T-helper 2 cell treated with Interferon-gamma antibody and Interleukin-4, amounts not matched to agents 100 ng/mL and 5 ng/mL, for 36 hours (primary cell): ENCODE measurements around the gene SAE1. TPM values are rescaled to one million over a fixed set of nuclear protein-coding genes. Genes with fewer than 3 reads are reported as not detected.

Experiments used
- intact Hi-C: fragments of 100-400 bp; cut with micrococcal nuclease; formaldehyde crosslinking; loops from one replicate; pipeline ENCODE4 v1.15.1; 2023
- total RNA-seq: library from RNA; stranded (reverse); gene quantifications from 2 replicates; pipeline ENCODE4 v1.2.3, GENCODE V29; 2022

SAE1 gene
- total RNA-seq, 1 donor from 2014 or later, result 152 TPM

GRCh38 chr19:47105874-47106273 is 24.8 kb upstream of the SAE1 start:
- intact Hi-C loops, result no loop called here

- intact Hi-C loops, result loop anchor here (1.0 kb wide), 1 partner anchor 13 kb away; no protein-coding TSS in a partner anchor
These were observed 23.8 kb upstream of the SAE1 start for GRCh38 chr19:47106821-47107201.

- intact Hi-C loops, result loop anchor here (1.0 kb wide), 1 partner anchor 13 kb away; no protein-coding TSS in a partner anchor
These were observed 23.3 kb upstream of the SAE1 start for GRCh38 chr19:47107202-47107952.

GRCh38 chr19:47107953-47108746 is 22.5 kb upstream of the SAE1 start:
- intact Hi-C loops, result loop anchor here (1.0 to 2.0 kb wide), 2 partner anchors 14 to 79 kb away; no protein-coding TSS in a partner anchor

GRCh38 chr19:47109177-47109540 is 21.5 kb upstream of the SAE1 start:
- intact Hi-C loops, result loop anchor here (2.0 kb wide), 1 partner anchor 78 kb away; no protein-coding TSS in a partner anchor

GRCh38 chr19:47109541-47110375 is 20.9 kb upstream of the SAE1 start:
- intact Hi-C loops, result loop anchor here (2.0 to 5.0 kb wide), 3 partner anchors 32 to 238 kb away; partner anchors contain the start of gene DHX34

GRCh38 chr19:47110521-47111005 is 20.1 kb upstream of the SAE1 start:
- intact Hi-C loops, result loop anchor here (5.0 kb wide), 2 partner anchors 33 to 237 kb away; partner anchors contain the start of gene DHX34

GRCh38 chr19:47111006-47111621 is 19.5 kb upstream of the SAE1 start:
- intact Hi-C loops, result loop anchor here (5.0 kb wide), 2 partner anchors 34 to 236 kb away; partner anchors contain the start of gene DHX34

- intact Hi-C loops, result loop anchor here (2.0 to 5.0 kb wide), 3 partner anchors 34 to 325 kb away; partner anchors contain the start of gene DHX34
These were observed 18.9 kb upstream of the SAE1 start for GRCh38 chr19:47111682-47112165.

GRCh38 chr19:47112166-47112996 is 18.3 kb upstream of the SAE1 start:
- intact Hi-C loops, result loop anchor here (2.0 to 5.0 kb wide), 3 partner anchors 35 to 326 kb away; partner anchors contain the start of gene DHX34

- intact Hi-C loops, result loop anchor here (1.0 to 5.0 kb wide), 9 partner anchors 17 to 326 kb away; partner anchors contain the start of genes CCDC9, DHX34, SAE1 and TMEM160
These were observed 17.4 kb upstream of the SAE1 start, which contains the start of gene ZC3H4 for GRCh38 chr19:47112997-47113849. Gene ZC3H4 (minus strand): TSS chr19:47113776. CDS start chr19:47112584, 1,192 bp downstream.

GRCh38 chr19:47113850-47114651 is 16.6 kb upstream of the SAE1 start:
- intact Hi-C loops, result loop anchor here (1.0 to 5.0 kb wide), 9 partner anchors 16 to 327 kb away; partner anchors contain the start of genes CCDC9, DHX34, SAE1 and TMEM160

- intact Hi-C loops, result no loop called here
These were observed 10.1 kb upstream of the SAE1 start for GRCh38 chr19:47120470-47121067.

GRCh38 chr19:47122359-47123335 is 8.0 kb upstream of the SAE1 start:
- intact Hi-C loops, result no loop called here

- intact Hi-C loops, result no loop called here
These were observed 7.2 kb upstream of the SAE1 start for GRCh38 chr19:47123406-47123805.
